GM12878 (cell line): Measurements from ENCODE around the gene TTC23L. TPM values are rescaled to one million over a fixed set of nuclear protein-coding genes. Genes with fewer than 3 reads are reported as not detected.

Source experiments
- ATAC-seq: fragments of 200-7000 bp; cut with Tn5 transposase; 3 replicates; pipeline ENCODE4 v1.9.1; 2020; ENCODE audit warnings: mild to moderate bottlenecking, moderate library complexity
- BruUV-seq: library from RNA; stranded (reverse); fragments of 400-500 nt; replicated peaks from 2 replicates; lab custom pipeline; 2021; lab: Mats Ljungman, UMichigan
- CTCF ChIA-PET: fragments of 300-600 bp; sonication (Branson Sonifier 250); formaldehyde crosslinking; extraction: SDS; loops from one replicate; lab custom pipeline; 2021; ENCODE audit warnings: inconsistent platforms; lab: Yijun Ruan, JAX
- POLR2A ChIA-PET: fragments of 350-600 bp; formaldehyde crosslinking; extraction: SDS; loops from one replicate; lab custom pipeline; 2021; ENCODE audit warnings: inconsistent platforms; lab: Charles Lee
- RAD21 ChIA-PET: fragments of 300-600 bp; sonication (Branson Sonifier 250); formaldehyde crosslinking; loops from one replicate; lab custom pipeline; 2023; ENCODE audit warnings: antibody characterized with exemption; ENCODE audit not compliant: unreplicated experiment; lab: Charles Lee
- SMC1A ChIA-PET: fragments of 300-600 bp; sonication (Branson Sonifier 250); formaldehyde crosslinking; loops from one replicate; lab custom pipeline; 2023; ENCODE audit not compliant: unreplicated experiment, uncharacterized antibody; lab: Charles Lee
- DNase-seq: peaks from one replicate; pipeline ENCODE4 v3.0.0-alpha.2; 2011; ENCODE audit warnings: low read depth, low spot score
- FAIRE-seq: peaks from 3 replicates; lab custom pipeline; 2011; peaks lifted over from hg19 to GRCh38; lab: Jason Lieb, UNC
- H2AFZ ChIP-seq: 2 replicates; pipeline ENCODE4 v1.6.0; 2011; ENCODE audit warnings: low read depth, low read length, control low read depth; ENCODE audit not compliant: control insufficient read depth
- H3K27ac ChIP-seq: 2 replicates; pipeline ENCODE4 v1.5.1; 2011; ENCODE audit warnings: control low read depth; ENCODE audit not compliant: control insufficient read depth, insufficient read depth
- H3K27me3 ChIP-seq, 2 experiments: replicated peaks in 1 of 2; 2 replicates each; pipeline versions ENCODE4 v1.6.0 to v1.6.1; 2011; ENCODE audit warnings: low read length in 1 of 2; ENCODE audit not compliant: control insufficient read depth in 2 of 2, insufficient read depth in 2 of 2
- H3K36me3 ChIP-seq, 2 experiments: 2 replicates each; pipeline ENCODE4 v1.5.1; 2011; ENCODE audit warnings: low read length in 1 of 2; ENCODE audit not compliant: control insufficient read depth in 2 of 2, insufficient read depth in 2 of 2
- H3K4me1 ChIP-seq: 2 replicates; pipeline ENCODE4 v1.6.1; 2011; ENCODE audit warnings: mild to moderate bottlenecking, low read length, moderate library complexity, mixed read lengths; ENCODE audit not compliant: control insufficient read depth, insufficient read depth
- H3K4me2 ChIP-seq: 2 replicates; pipeline ENCODE4 v1.6.0; 2011; ENCODE audit warnings: control low read depth; ENCODE audit not compliant: control insufficient read depth, insufficient read depth
- H3K4me3 ChIP-seq: fragments of 200-600 bp; sonication (generic); 2 replicates; pipeline ENCODE4 v1.5.1; 2016
- H3K79me2 ChIP-seq: 2 replicates; pipeline ENCODE4 v1.6.0; 2011; ENCODE audit warnings: low read length; ENCODE audit not compliant: control insufficient read depth, insufficient read depth
- H3K9ac ChIP-seq: 2 replicates; pipeline ENCODE4 v1.8.0; 2011; ENCODE audit warnings: low read length, control low read depth, mixed read lengths; ENCODE audit not compliant: control insufficient read depth, insufficient read depth
- H3K9me3 ChIP-seq: replicated peaks from 3 replicates; pipeline ENCODE4 v1.5.1; 2011; ENCODE audit warnings: mild to moderate bottlenecking, low read length; ENCODE audit not compliant: control insufficient read depth, insufficient read depth
- H4K20me1 ChIP-seq: 2 replicates; pipeline ENCODE4 v1.6.0; 2011; ENCODE audit not compliant: control insufficient read depth, insufficient read depth
- CBX3 ChIP-seq: fragments of 200-600 bp; sonication (generic); IDR thresholded peaks from 2 replicates; pipeline ENCODE4 v1.6.1; 2016; ENCODE audit warnings: low read depth, borderline replicate concordance
- NFYB ChIP-seq: IDR thresholded peaks from 2 replicates; pipeline ENCODE4 v1.6.1; 2011; ENCODE audit warnings: low read depth, mild to moderate bottlenecking, low read length, improper control_type of control experiment, moderate library complexity; ENCODE audit not compliant: insufficient read depth
- NR2C1 ChIP-seq: fragments of 450-650 bp; IDR thresholded peaks from 2 replicates; pipeline ENCODE4 v1.6.1; 2017; ENCODE audit warnings: antibody characterized with exemption, mild to moderate bottlenecking, moderate library complexity
- POLR2AphosphoS2 ChIP-seq: IDR thresholded peaks from 2 replicates; pipeline ENCODE4 v1.6.1; 2011; ENCODE audit warnings: low read depth, mild to moderate bottlenecking, low read length, improper control_type of control experiment, moderate library complexity
- RFX5 ChIP-seq: IDR thresholded peaks from 2 replicates; pipeline ENCODE4 v1.6.1; 2011; ENCODE audit warnings: low read depth, low read length, improper control_type of control experiment
- SMARCA5 ChIP-seq: fragments of 450-650 bp; IDR thresholded peaks from 2 replicates; pipeline ENCODE4 v1.6.1; 2017; ENCODE audit warnings: mild to moderate bottlenecking
- SMC3 ChIP-seq: IDR thresholded peaks from 2 replicates; pipeline ENCODE4 v1.6.1; 2011; ENCODE audit warnings: low read length, improper control_type of control experiment, borderline replicate concordance
- TAF1 ChIP-seq: IDR thresholded peaks from 2 replicates; pipeline ENCODE4 v1.6.1; 2011; ENCODE audit warnings: mild to moderate bottlenecking, low read depth, low read length, borderline replicate concordance
- WGBS: methylation state at CpG from one replicate; pipeline ENCODE4 v1.1.6; 2016; ENCODE audit warnings: low lambda C conversion rate; ENCODE audit not compliant: insufficient replicate concordance, insufficient coverage; ENCODE audit errors: missing lambda C conversion rate; 5-methylcytosine and 5-hydroxymethylcytosine counted together
- in situ Hi-C: fragments of 300-500 bp; cut with MboI; formaldehyde crosslinking; loops from 9 replicates; pipeline ENCODE4 v1.14.3; 2018; ENCODE audit warnings: mixed read lengths
- intact Hi-C: fragments of 100-400 bp; cut with micrococcal nuclease; formaldehyde crosslinking; loops from one replicate; pipeline ENCODE4 v1.14.2; 2022; ENCODE audit not compliant: unreplicated experiment
- polyA plus RNA-seq, 11 experiments: library from polyadenylated mRNA; depleted of rRNA in 4 of 11; unstranded in 6 of 11; stranded (reverse) in 5 of 11; fragments of >200 nt; fragmentation: Nextera tagmentation in 4 of 11; fragmentation: Illumina TruSeq in 1 of 11; extraction: Ambion mirVana in 4 of 11; extraction: Trizol in 1 of 11; gene quantifications; 1 replicate in 1 of 11; 2 replicates in 10 of 11; pipeline versions ENCODE4 v1.2.1 to v1.2.3, GENCODE V29; 2011 to 2016; ENCODE audit warnings: inconsistent platforms in 2 of 11, missing spikeins in 2 of 11, low read depth in 1 of 11
- total RNA-seq, 4 experiments: library from RNA; depleted of rRNA in 3 of 4; stranded (reverse); fragments of >200 nt in 3 of 4; fragmentation: Illumina TruSeq in 1 of 4; extraction: Trizol in 1 of 4; gene quantifications; 2 replicates each; pipeline versions ENCODE4 v1.2.1 to v1.2.3, GENCODE V29; 2013 to 2021
- TF ChIP-seq, protein P1 (sequence below): fragments of 450-650 bp; IDR thresholded peaks from 2 replicates; pipeline ENCODE4 v1.6.1; 2017; ENCODE audit warnings: mild to moderate bottlenecking
- TF ChIP-seq, protein P2 (sequence below): IDR thresholded peaks from 2 replicates; pipeline ENCODE4 v1.6.1; 2011; ENCODE audit warnings: mild to moderate bottlenecking, low read depth, low read length, moderate library complexity; ENCODE audit not compliant: insufficient replicate concordance

The TTC23L gene
- total and polyA plus RNA-seq, 10 of the 15 experiments (the other 5 are each of a cell fraction or from before 2014, with no cell fraction given), result 0.09 to 0.34 TPM; not detected in 8

DNA sequence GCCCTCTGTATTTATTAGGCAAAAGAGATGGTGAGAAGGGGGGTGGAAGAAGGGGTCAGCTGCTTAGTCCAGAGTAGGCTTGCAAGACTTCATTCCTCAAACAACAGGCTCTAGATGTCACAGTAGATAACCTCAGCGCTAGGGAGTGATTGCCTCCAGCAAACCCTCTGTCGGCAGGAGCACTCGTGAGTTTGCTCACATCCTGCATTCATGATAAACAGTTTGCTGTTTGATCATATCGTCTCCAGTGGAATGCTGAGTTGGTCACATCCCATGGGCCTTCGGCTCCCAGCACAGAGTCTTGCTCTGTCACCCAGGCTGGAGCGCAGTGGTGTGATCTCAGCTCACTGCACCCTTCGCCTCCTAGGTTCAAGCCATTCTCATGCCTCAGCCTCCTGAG, 3.6 kb downstream of the TTC23L start (continued):
- TF ChIP-seq, protein P1, sequence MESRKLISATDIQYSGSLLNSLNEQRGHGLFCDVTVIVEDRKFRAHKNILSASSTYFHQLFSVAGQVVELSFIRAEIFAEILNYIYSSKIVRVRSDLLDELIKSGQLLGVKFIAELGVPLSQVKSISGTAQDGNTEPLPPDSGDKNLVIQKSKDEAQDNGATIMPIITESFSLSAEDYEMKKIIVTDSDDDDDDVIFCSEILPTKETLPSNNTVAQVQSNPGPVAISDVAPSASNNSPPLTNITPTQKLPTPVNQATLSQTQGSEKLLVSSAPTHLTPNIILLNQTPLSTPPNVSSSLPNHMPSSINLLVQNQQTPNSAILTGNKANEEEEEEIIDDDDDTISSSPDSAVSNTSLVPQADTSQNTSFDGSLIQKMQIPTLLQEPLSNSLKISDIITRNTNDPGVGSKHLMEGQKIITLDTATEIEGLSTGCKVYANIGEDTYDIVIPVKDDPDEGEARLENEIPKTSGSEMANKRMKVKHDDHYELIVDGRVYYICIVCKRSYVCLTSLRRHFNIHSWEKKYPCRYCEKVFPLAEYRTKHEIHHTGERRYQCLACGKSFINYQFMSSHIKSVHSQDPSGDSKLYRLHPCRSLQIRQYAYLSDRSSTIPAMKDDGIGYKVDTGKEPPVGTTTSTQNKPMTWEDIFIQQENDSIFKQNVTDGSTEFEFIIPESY, result no peak
- no peak for TF ChIP-seq NFYB
- no peak for TF ChIP-seq SMC3
- no peak for TF ChIP-seq NR2C1
- TF ChIP-seq, protein P2, sequence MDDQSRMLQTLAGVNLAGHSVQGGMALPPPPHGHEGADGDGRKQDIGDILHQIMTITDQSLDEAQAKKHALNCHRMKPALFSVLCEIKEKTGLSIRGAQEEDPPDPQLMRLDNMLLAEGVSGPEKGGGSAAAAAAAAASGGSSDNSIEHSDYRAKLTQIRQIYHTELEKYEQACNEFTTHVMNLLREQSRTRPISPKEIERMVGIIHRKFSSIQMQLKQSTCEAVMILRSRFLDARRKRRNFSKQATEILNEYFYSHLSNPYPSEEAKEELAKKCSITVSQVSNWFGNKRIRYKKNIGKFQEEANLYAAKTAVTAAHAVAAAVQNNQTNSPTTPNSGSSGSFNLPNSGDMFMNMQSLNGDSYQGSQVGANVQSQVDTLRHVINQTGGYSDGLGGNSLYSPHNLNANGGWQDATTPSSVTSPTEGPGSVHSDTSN, result no peak
- TF ChIP-seq TAF1, result no peak
- TF ChIP-seq POLR2AphosphoS2, result no peak
- no peak for TF ChIP-seq SMARCA5

DNA sequence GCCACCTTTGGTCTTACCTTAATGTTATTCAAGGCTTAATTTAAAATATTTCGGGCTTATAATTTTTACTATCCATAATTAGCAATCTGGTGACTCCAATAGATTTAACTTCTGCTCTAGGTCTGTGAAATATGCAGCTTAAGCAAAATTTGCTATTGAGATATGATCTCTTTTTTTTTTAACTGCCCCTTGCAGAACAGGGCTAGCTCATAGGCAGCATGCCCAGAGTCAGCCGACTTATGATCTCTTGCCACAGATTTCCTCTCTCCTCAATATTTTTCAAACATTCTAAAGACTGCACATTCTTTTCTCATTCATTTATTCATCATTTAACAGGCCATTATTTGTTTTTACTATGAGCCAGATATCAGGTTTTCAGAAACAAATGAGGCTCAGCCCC, 4.5 kb downstream of the TTC23L start:
- Histone ChIP-seq H3K4me3 (no peak overlapping the region), H3K36me3 (no peaks in the 10 kb centered on the region), H3K27me3 (no peaks in the 10 kb centered on the region), H4K20me1 (no peaks in the 10 kb centered on the region), H3K9me3 (no peaks in the 10 kb centered on the region), H3K27ac (no peak overlapping the region), H2AFZ (no peak overlapping the region), H3K9ac (no peak overlapping the region), H3K79me2 (no peaks in the 10 kb centered on the region), H3K4me2 (no peak overlapping the region), H3K4me1 (peaks cover 4% of the 10 kb centered on the region)
- intact Hi-C loops, result no loop called here
- in situ Hi-C loops, result no loop called here
- ChIA-PET POLR2A (no interaction called here), RAD21 (no interaction called here), SMC1A (interaction anchor here (2.3 kb wide), 1 partner anchor 9 kb away, joined by 5 read pairs; no protein-coding TSS in a partner anchor), CTCF (no interaction called here)
- no peak for TF ChIP-seq SMC3
- no peak for TF ChIP-seq CBX3
- no peak for TF ChIP-seq RFX5
- WGBS, result 56% methylated on average over 2 of the region's 2 CpGs
- no peak for ATAC-seq
- DNase-seq, result no peak
- BruUV-seq, result no TSS peak
- FAIRE-seq, result no peak
